Mesenchymal stem cell (in vitro differentiated cells and primary cell): ENCODE data around the gene ZNF229.
"Not testable (repeated sequence)": the region's sequence is repeated elsewhere in the genome, so short reads cannot be mapped to it uniquely, and the experiment has no call there.

ENCODE experiments used
- DNase-seq: peaks from one replicate; pipeline ENCODE4 v3.0.0-alpha.2; 2013
- H2AFZ ChIP-seq: one replicate; pipeline ENCODE4 v1.6.1; 2013; ENCODE audit warnings: low read depth, mild to moderate bottlenecking, control low read depth, inconsistent platforms, low read length, moderate library complexity
- H2AK5ac ChIP-seq: 2 replicates; pipeline ENCODE4 v1.6.1; 2013; ENCODE audit warnings: low read length, moderate library complexity, mild to moderate bottlenecking, inconsistent platforms; ENCODE audit not compliant: severe bottlenecking
- H2BK120ac ChIP-seq: one replicate; pipeline ENCODE4 v1.6.1; 2013; ENCODE audit warnings: low read depth, mild to moderate bottlenecking, inconsistent platforms, low read length, moderate library complexity
- H2BK12ac ChIP-seq, 2 experiments: one replicate each; pipeline ENCODE4 v1.6.1; 2013; ENCODE audit warnings: inconsistent platforms in 2 of 2, low read length in 2 of 2, mild to moderate bottlenecking in 2 of 2, moderate library complexity in 2 of 2, control low read depth in 1 of 2
- H2BK15ac ChIP-seq: one replicate; pipeline ENCODE4 v1.6.1; 2013; ENCODE audit warnings: mild to moderate bottlenecking, low read depth, inconsistent platforms; ENCODE audit not compliant: poor library complexity, severe bottlenecking
- H2BK5ac ChIP-seq: 2 replicates; pipeline ENCODE4 v1.6.1; 2013; ENCODE audit warnings: low read depth, mild to moderate bottlenecking, low read length, control low read depth, inconsistent platforms; ENCODE audit not compliant: poor library complexity, severe bottlenecking
- H3K14ac ChIP-seq, 2 experiments: one replicate each; pipeline ENCODE4 v1.6.1; 2013; ENCODE audit warnings: inconsistent platforms in 2 of 2, low read length in 2 of 2, control low read depth in 1 of 2, mild to moderate bottlenecking in 1 of 2, moderate library complexity in 1 of 2
- H3K18ac ChIP-seq, 2 experiments: one replicate each; pipeline ENCODE4 v1.6.1; 2013; ENCODE audit warnings: inconsistent platforms in 2 of 2, low read length in 2 of 2, control low read depth in 1 of 2, low read depth in 1 of 2, mild to moderate bottlenecking in 1 of 2
- H3K23ac ChIP-seq, 2 experiments: one replicate each; pipeline ENCODE4 v1.6.1; 2013; ENCODE audit warnings: inconsistent platforms in 2 of 2, low read length in 2 of 2, mild to moderate bottlenecking in 2 of 2, moderate library complexity in 2 of 2, control low read depth in 1 of 2
- H3K27ac ChIP-seq: 2 replicates; pipeline ENCODE4 v1.5.1; 2013; ENCODE audit warnings: mild to moderate bottlenecking, moderate library complexity, low read length, control low read depth, inconsistent platforms; ENCODE audit not compliant: poor library complexity, severe bottlenecking
- H3K27me3 ChIP-seq, 2 experiments: 2 replicates each; pipeline versions ENCODE4 v1.6.1 to v1.7.0; 2013; ENCODE audit warnings: low read length in 2 of 2, mild to moderate bottlenecking in 2 of 2, moderate library complexity in 2 of 2, control low read depth in 1 of 2, inconsistent platforms in 1 of 2; ENCODE audit not compliant: control insufficient read depth in 1 of 2, insufficient read depth in 1 of 2
- H3K36me3 ChIP-seq, 2 experiments: 2 replicates each; pipeline versions ENCODE4 v1.6.1 to v1.7.0; 2013; ENCODE audit warnings: low read length in 2 of 2, control low read depth in 1 of 2, inconsistent platforms in 1 of 2, low read depth in 1 of 2, mild to moderate bottlenecking in 1 of 2; ENCODE audit not compliant: insufficient read depth in 2 of 2, control insufficient read depth in 1 of 2
- H3K4ac ChIP-seq, 2 experiments: one replicate each; pipeline ENCODE4 v1.6.1; 2013; ENCODE audit warnings: inconsistent platforms in 2 of 2, low read length in 2 of 2, mild to moderate bottlenecking in 2 of 2, moderate library complexity in 2 of 2, control low read depth in 1 of 2, low read depth in 1 of 2
- H3K4me1 ChIP-seq: 2 replicates; pipeline ENCODE4 v1.6.1; 2013; ENCODE audit warnings: low read depth, low read length, control low read depth; ENCODE audit not compliant: control insufficient read depth, insufficient read depth
- H3K4me2 ChIP-seq: 2 replicates; pipeline ENCODE4 v1.6.1; 2013; ENCODE audit warnings: low read length, mild to moderate bottlenecking, inconsistent platforms; ENCODE audit not compliant: poor library complexity, severe bottlenecking
- H3K4me3 ChIP-seq, 2 experiments: 2 replicates each; pipeline versions ENCODE4 v1.5.1 to v1.7.0; 2013; ENCODE audit warnings: low read length in 2 of 2, mild to moderate bottlenecking in 2 of 2, control low read depth in 1 of 2, low read depth in 1 of 2; ENCODE audit not compliant: insufficient read depth in 1 of 2
- H3K79me1 ChIP-seq: replicated peaks from 2 replicates; pipeline ENCODE4 v1.6.1; 2013; ENCODE audit warnings: mild to moderate bottlenecking, control low read depth, low read length, inconsistent platforms; ENCODE audit not compliant: poor library complexity, severe bottlenecking
- H3K9ac ChIP-seq: 2 replicates; pipeline ENCODE4 v1.7.0; 2013; ENCODE audit warnings: mild to moderate bottlenecking, low read length, moderate library complexity
- H3K9me3 ChIP-seq: 2 replicates; pipeline ENCODE4 v1.7.0; 2013; ENCODE audit warnings: mild to moderate bottlenecking, low read length; ENCODE audit not compliant: control insufficient read depth
- H4K8ac ChIP-seq: one replicate; pipeline ENCODE4 v1.6.1; 2013; ENCODE audit warnings: inconsistent platforms, mild to moderate bottlenecking, low read length, moderate library complexity
- H4K91ac ChIP-seq: one replicate; pipeline ENCODE4 v1.6.1; 2013; ENCODE audit warnings: mild to moderate bottlenecking, low read length, inconsistent platforms
- WGBS: methylation state at CpG from one replicate; pipeline ENCODE4 v1.1.7; 2013; ENCODE audit warnings: mixed read lengths; 5-methylcytosine and 5-hydroxymethylcytosine counted together

The ZNF229 gene

DNA sequence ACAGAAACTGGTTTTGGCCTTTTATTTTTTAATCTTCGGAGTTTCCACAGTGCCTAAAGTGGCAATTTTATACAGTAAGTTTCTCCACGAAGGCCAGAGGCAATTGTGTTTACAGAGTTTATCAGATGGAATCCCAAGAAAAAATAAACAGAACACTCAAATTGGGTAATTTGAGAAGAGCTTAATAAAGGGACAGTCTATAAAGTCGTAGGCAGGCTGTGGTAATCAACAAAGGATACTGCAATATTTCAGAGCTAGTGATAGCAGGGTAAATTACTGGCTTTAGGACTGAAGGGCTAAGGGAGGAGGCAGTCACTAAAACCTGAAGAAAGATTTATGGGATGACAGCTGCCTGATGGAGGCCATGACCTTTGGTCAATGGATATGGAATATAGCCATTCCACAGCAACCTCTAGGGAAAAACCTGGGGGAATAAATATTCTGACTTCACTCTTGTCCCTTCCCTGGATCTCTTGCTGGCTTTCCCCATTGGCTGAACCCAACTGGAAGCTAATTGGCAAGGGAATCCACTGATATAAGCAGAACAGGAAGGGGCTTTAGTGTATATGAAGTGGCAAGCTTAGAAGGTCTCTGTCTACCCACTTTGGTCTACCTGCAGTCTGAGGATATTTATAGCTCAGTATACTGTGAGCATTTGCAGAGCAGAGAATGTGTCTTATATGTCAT is 14.5 kb upstream of the ZNF229 start:
- not testable (repeated sequence) for H2AFZ ChIP-seq, H3K27ac ChIP-seq, H3K4ac ChIP-seq, H3K79me1 ChIP-seq, H2BK5ac ChIP-seq, H2BK12ac ChIP-seq, H3K14ac ChIP-seq, H2BK120ac ChIP-seq, H3K18ac ChIP-seq, DNase-seq, H3K4me1 ChIP-seq, H2AK5ac ChIP-seq, H3K4me3 ChIP-seq, H4K91ac ChIP-seq, H2BK15ac ChIP-seq, H3K27me3 ChIP-seq, H3K23ac ChIP-seq, H4K8ac ChIP-seq, H3K36me3 ChIP-seq, H3K4me2 ChIP-seq, H3K9ac ChIP-seq
- H3K9me3 ChIP-seq: peaks cover 45% of the 10 kb centered on the region
- 35% methylated on average over 3 of the region's 3 CpGs for WGBS

- not testable (repeated sequence) for H3K18ac ChIP-seq, H3K79me1 ChIP-seq, H3K36me3 ChIP-seq, H2BK5ac ChIP-seq, H3K27me3 ChIP-seq, H4K91ac ChIP-seq, H3K9ac ChIP-seq, H3K4me2 ChIP-seq, H2BK12ac ChIP-seq, H2AFZ ChIP-seq, H3K4me1 ChIP-seq, H3K27ac ChIP-seq, H2BK15ac ChIP-seq, H2AK5ac ChIP-seq, H3K4me3 ChIP-seq, H3K4ac ChIP-seq, H4K8ac ChIP-seq, H2BK120ac ChIP-seq, DNase-seq, H3K14ac ChIP-seq, H3K23ac ChIP-seq
- H3K9me3 ChIP-seq: peaks cover 43% of the 10 kb centered on the region
- WGBS: no CpG with 5 or more reads among the region's 13 CpGs
Observed at GRCh38 chr19:44456016-44456415, 7.7 kb upstream of the ZNF229 start.

- no peak overlapping the region for H3K27ac ChIP-seq
- no peak overlapping the region for H3K23ac ChIP-seq
- H4K8ac ChIP-seq: no peak overlapping the region
- no peak overlapping the region for H2AK5ac ChIP-seq
- H3K79me1 ChIP-seq: no peaks in the 10 kb centered on the region
- no peak for DNase-seq
- H4K91ac ChIP-seq: no peak overlapping the region
- H3K4me3 ChIP-seq: no peak overlapping the region
- peaks cover 46% of the 10 kb centered on the region for H3K9me3 ChIP-seq
- H2BK120ac ChIP-seq: no peak overlapping the region
- no peaks in the 10 kb centered on the region for H3K27me3 ChIP-seq
- H2BK12ac ChIP-seq: no peak overlapping the region
- H3K4me1 ChIP-seq: no peaks in the 10 kb centered on the region
- H3K4me2 ChIP-seq: no peak overlapping the region
- H2BK5ac ChIP-seq: no peak overlapping the region
- WGBS: 94% methylated on average over 3 of the region's 4 CpGs
- H3K9ac ChIP-seq: no peak overlapping the region
- H3K4ac ChIP-seq: no peak overlapping the region
- no peak overlapping the region for H3K14ac ChIP-seq
- H3K18ac ChIP-seq: no peak overlapping the region
- H2AFZ ChIP-seq: no peak overlapping the region
- H3K36me3 ChIP-seq: no peaks in the 10 kb centered on the region
- no peak overlapping the region for H2BK15ac ChIP-seq
Observed at GRCh38 chr19:44455100-44455499, 6.8 kb upstream of the ZNF229 start.

DNA sequence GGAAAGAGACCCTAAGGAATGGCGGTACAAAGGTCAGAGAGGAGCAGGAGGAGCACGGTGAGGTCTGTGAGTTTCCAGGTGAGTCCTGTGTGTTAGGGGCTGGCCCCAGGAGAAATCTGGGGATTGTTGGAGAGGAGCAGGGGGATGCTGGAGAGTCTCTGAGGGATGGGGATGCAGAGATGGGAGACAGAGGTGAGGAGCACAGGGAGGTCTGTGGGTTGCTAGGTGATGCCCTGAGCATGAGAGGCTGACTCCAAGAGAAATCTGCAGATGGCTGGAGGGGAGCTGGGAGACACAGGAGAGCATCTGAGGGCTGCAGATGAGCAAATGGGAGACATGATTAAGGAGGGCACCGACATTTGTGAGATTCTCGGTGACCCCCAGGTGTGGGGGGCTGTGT is 4.1 kb upstream of the ZNF229 start:
- no peaks in the 10 kb centered on the region for H3K36me3 ChIP-seq
- H3K23ac ChIP-seq: no peak overlapping the region
- H3K9ac ChIP-seq: no peak overlapping the region
- H3K4me2 ChIP-seq: no peak overlapping the region
- H2BK120ac ChIP-seq: no peak overlapping the region
- no peak overlapping the region for H2BK12ac ChIP-seq
- no peak overlapping the region for H2BK15ac ChIP-seq
- H3K4ac ChIP-seq: no peak overlapping the region
- H3K27me3 ChIP-seq: no peaks in the 10 kb centered on the region
- peaks cover 64% of the 10 kb centered on the region for H3K9me3 ChIP-seq
- no peak overlapping the region for H3K27ac ChIP-seq
- H3K18ac ChIP-seq: no peak overlapping the region
- no peak overlapping the region for H3K14ac ChIP-seq
- no peak overlapping the region for H2AFZ ChIP-seq
- no peak overlapping the region for H3K4me3 ChIP-seq
- DNase-seq: no peak
- WGBS: 82% methylated on average over 4 of the region's 4 CpGs
- no peak overlapping the region for H2BK5ac ChIP-seq
- peaks cover 4% of the 10 kb centered on the region for H3K79me1 ChIP-seq
- H3K4me1 ChIP-seq: no peaks in the 10 kb centered on the region
- H4K8ac ChIP-seq: no peak overlapping the region
- H2AK5ac ChIP-seq: no peak overlapping the region
- H4K91ac ChIP-seq: no peak overlapping the region
